IPS-18c (cell line): ENCODE measurements around the gene ATAD1.
"Not testable (repeated sequence)": the region's sequence is repeated elsewhere in the genome, so short reads cannot be mapped to it uniquely, and the experiment has no call there.

Experiments
- H3K4me3 ChIP-seq: 2 replicates; pipeline ENCODE4 v1.7.0; 2013; ENCODE audit warnings: low read depth, mild to moderate bottlenecking, low read length, moderate library complexity; ENCODE audit not compliant: insufficient read depth
- H3K9me3 ChIP-seq: one replicate; pipeline ENCODE4 v1.6.1; 2013; ENCODE audit warnings: mild to moderate bottlenecking, low read length, moderate library complexity; ENCODE audit not compliant: control insufficient read depth, insufficient read depth

The ATAD1 gene

GRCh38 chr10:87748244-87748643, 69.8 kb downstream of the ATAD1 start:
- H3K4me3 ChIP-seq: not testable (repeated sequence)

GRCh38 chr10:87746911-87747310, 71.1 kb downstream of the ATAD1 start:
- Histone ChIP-seq H3K4me3 (no peak overlapping the region), H3K9me3 (no peaks in the 10 kb centered on the region)

More at GRCh38 chr10:87748244-87748643, 69.8 kb downstream of the ATAD1 start:
- H3K9me3 ChIP-seq: not testable (repeated sequence)

DNA sequence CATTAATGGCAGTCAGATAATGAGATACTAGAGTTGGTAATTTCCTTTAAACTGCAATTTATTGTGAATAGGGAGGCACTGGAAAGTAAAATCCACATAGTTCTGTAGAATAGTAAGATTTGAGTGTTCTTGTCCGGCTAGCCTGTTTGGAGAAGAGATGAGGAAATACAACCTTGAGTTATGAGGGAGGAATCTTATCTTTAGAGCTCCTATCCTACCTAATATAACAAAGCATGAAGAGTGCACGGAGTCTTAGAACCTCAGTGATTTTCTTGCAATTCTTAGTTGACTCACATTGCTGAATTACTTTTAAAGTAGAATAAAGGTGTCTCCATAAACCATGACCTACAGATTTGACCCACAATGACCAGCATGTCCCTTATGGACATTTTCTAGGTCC, 73.4 kb downstream of the ATAD1 start:
- no peak overlapping the region for H3K4me3 ChIP-seq
- H3K9me3 ChIP-seq: no peaks in the 10 kb centered on the region

DNA sequence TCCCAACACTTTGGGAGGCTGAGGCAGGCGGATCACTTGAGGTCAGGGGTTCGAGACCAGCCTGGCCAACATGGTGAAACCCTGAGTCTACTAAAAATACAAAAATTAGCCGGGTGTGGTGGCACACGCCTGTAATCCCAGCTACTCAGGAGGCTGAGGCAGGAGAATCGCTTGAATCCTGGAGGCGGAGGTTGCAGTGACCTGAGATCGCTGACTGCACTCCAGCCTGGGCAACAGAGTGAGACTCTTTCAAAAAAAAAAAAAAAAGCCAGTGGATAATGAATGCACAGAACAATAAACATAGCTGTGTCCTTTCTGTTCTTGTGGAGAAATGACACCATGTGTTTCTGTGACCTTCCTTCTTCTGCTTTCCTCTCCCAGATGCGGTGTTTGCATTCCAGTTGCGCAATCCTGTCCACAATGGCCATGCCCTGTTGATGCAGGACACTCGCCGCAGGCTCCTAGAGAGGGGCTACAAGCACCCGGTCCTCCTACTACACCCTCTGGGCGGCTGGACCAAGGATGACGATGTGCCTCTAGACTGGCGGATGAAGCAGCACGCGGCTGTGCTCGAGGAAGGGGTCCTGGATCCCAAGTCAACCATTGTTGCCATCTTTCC, 74.9 kb downstream of the ATAD1 start:
- not testable (repeated sequence) for H3K9me3 ChIP-seq, H3K4me3 ChIP-seq

DNA sequence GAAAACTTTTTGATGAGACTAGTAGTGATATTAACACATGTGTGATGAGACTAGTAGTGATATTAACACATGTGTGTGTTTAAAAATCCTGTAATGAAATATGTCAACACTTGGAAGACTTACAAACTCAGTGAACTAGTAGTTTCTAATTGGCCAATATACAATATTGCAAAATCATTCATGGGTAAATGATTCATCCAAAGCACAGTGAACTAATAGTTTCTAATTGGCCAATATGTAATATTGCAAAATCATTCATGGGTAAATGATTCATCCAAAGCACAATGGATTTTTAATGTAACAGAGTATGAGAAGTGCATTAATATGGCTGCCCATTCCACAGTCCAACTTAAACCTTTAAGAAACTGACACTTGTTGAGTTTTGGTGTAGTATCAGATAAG, 77.8 kb downstream of the ATAD1 start:
- Histone ChIP-seq H3K9me3 (no peaks in the 10 kb centered on the region), H3K4me3 (no peak overlapping the region)

DNA sequence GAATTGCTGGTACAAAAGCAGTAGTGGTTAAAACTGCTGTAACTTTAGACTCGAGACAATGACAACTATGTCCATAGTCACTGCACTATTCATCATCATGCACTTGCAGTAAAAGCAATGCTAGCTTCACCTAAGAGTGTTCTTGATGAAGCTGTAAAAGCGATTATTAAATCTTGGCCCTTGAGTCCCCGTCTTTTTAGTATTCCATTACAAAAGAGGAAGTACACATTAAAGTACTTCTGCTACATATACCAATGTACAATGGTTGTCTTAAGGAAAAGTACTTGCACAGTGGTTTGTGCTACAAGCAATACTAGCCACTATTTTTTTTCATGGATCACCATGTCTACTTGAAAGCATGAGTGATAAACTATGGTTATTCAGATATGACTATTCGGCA, 78.3 kb downstream of the ATAD1 start:
- no peaks in the 10 kb centered on the region for H3K9me3 ChIP-seq
- H3K4me3 ChIP-seq: no peak overlapping the region

- not testable (repeated sequence) for H3K9me3 ChIP-seq, H3K4me3 ChIP-seq
Measured at GRCh38 chr10:87738253-87738652, 79.8 kb downstream of the ATAD1 start.

- peak overlapping the region; percentile 38; the same call in 1 of the 2 replicates for H3K4me3 ChIP-seq
- no peaks in the 10 kb centered on the region for H3K9me3 ChIP-seq
Measured at GRCh38 chr10:87734987-87735827, 82.8 kb downstream of the ATAD1 start.

DNA sequence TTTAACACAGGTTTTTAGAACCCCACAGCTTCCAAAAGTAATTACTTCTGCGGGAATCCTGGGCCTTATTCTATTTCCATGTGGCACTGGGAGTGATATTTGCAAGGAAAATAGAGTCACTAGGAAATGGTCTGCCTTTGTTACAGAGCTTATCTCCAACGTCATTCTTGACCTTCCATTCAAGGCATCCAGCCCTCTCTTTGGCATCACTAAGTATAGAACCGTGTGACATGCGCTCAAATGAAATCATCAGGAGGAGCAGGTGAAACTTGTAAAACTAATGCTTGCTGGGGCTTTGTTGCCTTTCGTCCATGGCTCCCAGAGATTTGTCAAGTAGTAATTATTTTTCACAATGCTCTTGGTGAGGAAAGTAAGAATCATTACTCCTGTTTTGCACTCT, 84.9 kb downstream of the ATAD1 start:
- H3K9me3 ChIP-seq: no peaks in the 10 kb centered on the region
- no peak overlapping the region for H3K4me3 ChIP-seq

DNA sequence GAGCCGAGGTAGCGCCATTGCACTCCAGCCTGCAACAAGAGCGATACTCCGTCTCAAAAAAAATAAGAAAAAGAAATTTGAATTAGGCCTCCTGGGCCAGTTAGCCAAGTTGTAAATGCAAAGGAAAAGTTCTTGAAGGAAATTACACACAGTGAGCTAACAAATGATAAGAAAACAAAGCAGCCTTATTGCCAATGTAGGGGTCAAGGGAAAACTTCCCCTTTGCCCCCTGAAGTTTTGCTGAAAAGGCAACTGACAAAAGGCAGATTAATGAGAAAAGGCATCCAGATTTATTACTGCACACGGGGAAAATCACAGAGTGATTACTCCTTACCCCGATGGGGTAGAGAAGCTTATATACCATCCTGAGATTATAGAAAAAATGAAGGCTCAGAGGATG, 88.1 kb downstream of the ATAD1 start:
- Histone ChIP-seq H3K9me3 (no peaks in the 10 kb centered on the region), H3K4me3 (no peak overlapping the region)

DNA sequence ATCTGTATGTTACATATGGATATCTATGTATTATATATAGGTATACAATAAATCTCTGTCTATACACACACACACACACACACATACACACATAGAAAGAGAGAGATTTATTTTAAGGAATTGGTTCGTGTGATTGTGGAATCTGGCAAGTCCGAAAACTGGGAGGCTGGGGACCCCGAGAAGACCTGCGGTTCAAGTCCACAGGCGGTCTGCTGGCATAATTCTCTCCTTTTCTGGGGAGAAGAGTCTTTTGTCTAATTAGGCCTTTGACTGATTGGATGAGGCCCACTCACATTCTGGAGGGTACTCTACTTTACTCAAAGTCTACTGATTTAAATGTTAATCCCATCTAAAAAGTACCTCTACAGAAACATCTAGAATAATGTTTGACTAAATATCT, 93.2 kb downstream of the ATAD1 start:
- Histone ChIP-seq H3K9me3 (no peaks in the 10 kb centered on the region), H3K4me3 (no peak overlapping the region)

DNA sequence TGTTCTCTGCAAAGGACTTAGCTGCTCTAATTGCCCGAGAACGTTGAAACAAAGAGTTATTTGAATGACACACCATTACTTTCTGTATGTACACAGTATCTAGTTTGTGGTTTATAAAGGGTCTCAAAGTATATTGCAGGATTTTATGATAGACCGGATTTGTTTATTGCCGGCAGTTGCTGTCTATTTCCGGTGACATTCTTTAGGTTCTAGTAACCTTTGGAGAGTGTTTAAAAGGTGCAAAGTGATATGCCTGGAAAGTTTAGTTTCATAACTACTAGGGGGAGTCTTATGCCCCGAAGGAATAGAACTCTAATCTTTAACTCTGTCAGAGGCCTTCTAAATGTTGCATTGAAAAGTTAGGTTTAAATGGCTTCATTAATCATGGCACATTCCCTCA, 94.5 kb downstream of the ATAD1 start:
- no peaks in the 10 kb centered on the region for H3K9me3 ChIP-seq
- H3K4me3 ChIP-seq: no peak overlapping the region

DNA sequence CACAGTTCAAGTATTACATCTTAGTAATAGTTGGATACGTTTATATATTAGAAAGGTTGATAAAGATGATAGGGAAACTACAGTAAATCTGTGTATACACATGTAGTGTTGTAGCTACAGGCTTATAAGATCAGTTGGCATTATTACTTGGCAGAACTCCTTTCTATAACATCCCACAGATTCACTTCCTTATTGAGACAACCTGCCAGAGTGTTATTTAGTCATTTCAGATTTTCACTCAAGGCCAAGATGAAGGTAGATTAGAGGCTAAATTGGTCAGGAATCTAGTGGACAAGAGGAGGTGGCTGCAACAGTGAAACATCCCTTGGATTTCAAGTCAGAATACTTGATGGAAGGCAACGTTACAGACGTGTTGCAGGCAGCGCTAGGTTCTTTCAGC, 95.3 kb downstream of the ATAD1 start:
- no peaks in the 10 kb centered on the region for H3K9me3 ChIP-seq
- H3K4me3 ChIP-seq: no peak overlapping the region

- no peaks in the 10 kb centered on the region for H3K9me3 ChIP-seq
- H3K4me3 ChIP-seq: no peak overlapping the region
Measured at GRCh38 chr10:87721781-87722180, 96.2 kb downstream of the ATAD1 start.

DNA sequence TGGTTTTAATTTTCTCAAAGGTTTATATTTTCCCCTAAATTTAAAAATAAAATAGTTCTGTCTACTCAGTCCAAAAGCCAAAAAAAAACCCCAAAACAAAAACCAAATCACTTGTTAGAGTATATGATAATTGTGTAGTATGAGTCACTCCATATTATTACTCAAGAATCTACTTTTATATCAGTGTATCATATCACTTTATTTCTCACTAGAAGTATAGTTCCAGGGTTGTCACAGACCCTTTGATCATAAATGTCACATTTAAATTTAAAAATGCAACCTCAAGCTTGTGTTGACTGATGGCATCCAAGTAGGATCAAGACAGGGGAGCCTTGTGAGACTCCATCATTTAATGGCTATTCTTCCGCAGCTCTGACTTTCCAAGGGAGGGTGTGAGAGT, 97.4 kb downstream of the ATAD1 start:
- H3K4me3 ChIP-seq: no peak overlapping the region
- H3K9me3 ChIP-seq: no peaks in the 10 kb centered on the region

- no peak overlapping the region for H3K4me3 ChIP-seq
Measured at GRCh38 chr10:87716348-87716670, 101.7 kb downstream of the ATAD1 start.

DNA sequence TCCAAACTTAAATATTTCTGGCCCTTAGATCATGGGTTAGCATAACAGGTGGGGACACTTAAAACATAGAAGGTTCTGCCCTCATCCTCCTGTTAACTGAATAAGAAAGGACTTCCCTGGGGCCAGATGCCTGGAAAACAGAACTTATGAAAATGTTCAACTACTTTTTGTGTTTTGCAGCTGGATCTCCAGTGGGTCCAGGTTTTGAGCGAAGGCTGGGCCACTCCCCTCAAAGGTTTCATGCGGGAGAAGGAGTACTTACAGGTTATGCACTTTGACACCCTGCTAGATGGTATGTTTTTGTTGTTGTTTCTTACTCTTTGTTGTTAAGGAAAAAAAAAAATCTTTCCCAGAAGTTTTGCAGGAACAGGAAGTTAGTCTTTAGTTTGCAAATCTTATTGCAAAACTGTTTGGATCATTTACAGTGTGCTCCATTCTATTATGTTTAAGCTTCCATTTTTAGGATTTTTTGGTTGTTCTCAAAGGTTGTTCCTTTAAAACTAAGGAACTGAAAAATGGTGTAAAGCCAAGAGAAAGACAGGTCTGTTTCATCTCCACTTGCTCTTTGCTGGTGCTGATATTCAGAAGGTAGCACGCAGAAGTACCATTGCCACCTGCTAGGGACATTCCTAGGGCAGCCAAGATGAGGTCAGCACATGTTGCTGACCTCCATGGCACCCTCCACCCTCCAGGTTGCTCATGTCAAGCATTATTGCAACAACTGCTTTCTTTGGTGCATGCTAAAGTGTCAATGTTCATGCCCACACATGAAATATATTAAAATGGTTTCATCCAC, 102.3 kb downstream of the ATAD1 start:
- Histone ChIP-seq H3K9me3 (no peaks in the 10 kb centered on the region), H3K4me3 (no peak overlapping the region)

More at GRCh38 chr10:87716348-87716670, 101.7 kb downstream of the ATAD1 start:
- H3K9me3 ChIP-seq: no peaks in the 10 kb centered on the region

- H3K4me3 ChIP-seq: no peak overlapping the region
- H3K9me3 ChIP-seq: no peaks in the 10 kb centered on the region
Measured at GRCh38 chr10:87713707-87714106, 104.3 kb downstream of the ATAD1 start.
